ENCODE data around the gene GTF2IRD1. TPM values are rescaled to one million over a fixed set of nuclear protein-coding genes. Genes with fewer than 3 reads are reported as not detected.

Gene GTF2IRD1
- total and polyA plus RNA-seq, 2 of the 13 experiments (the other 11 are each of a cell fraction or from before 2014, with no cell fraction given), result 16.5 to 26.7 TPM

DNA sequence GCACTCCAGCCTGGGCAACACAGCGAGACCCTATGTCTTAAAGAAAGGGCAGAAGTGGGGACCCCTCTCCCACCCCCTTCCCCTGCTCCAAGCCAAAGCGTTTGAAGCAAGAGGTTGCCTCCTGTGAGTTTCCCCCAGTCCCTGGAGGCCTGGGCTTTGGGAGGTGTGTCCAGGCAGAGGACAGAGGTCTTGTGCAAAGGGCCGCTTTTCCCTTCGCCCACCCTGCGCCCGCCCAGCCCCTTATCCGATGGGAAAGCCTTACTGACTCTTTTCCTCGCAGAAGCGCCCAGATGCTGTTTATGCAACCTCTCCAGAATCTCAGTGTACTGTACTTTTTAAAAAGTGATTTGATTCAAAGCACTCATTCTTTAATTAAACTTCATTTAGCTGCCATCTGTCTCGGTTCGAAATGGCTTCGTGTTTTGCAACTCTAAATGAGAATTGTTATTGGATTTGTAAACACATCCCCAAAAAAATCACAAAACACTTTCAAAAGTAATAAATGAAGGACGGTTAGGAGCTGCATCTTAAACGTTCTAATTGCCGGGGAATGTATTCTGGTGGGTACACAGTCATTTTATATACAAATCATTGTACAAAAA, 153.3 kb downstream of the GTF2IRD1 start (continued):
- TF ChIP-seq, protein P1, sequence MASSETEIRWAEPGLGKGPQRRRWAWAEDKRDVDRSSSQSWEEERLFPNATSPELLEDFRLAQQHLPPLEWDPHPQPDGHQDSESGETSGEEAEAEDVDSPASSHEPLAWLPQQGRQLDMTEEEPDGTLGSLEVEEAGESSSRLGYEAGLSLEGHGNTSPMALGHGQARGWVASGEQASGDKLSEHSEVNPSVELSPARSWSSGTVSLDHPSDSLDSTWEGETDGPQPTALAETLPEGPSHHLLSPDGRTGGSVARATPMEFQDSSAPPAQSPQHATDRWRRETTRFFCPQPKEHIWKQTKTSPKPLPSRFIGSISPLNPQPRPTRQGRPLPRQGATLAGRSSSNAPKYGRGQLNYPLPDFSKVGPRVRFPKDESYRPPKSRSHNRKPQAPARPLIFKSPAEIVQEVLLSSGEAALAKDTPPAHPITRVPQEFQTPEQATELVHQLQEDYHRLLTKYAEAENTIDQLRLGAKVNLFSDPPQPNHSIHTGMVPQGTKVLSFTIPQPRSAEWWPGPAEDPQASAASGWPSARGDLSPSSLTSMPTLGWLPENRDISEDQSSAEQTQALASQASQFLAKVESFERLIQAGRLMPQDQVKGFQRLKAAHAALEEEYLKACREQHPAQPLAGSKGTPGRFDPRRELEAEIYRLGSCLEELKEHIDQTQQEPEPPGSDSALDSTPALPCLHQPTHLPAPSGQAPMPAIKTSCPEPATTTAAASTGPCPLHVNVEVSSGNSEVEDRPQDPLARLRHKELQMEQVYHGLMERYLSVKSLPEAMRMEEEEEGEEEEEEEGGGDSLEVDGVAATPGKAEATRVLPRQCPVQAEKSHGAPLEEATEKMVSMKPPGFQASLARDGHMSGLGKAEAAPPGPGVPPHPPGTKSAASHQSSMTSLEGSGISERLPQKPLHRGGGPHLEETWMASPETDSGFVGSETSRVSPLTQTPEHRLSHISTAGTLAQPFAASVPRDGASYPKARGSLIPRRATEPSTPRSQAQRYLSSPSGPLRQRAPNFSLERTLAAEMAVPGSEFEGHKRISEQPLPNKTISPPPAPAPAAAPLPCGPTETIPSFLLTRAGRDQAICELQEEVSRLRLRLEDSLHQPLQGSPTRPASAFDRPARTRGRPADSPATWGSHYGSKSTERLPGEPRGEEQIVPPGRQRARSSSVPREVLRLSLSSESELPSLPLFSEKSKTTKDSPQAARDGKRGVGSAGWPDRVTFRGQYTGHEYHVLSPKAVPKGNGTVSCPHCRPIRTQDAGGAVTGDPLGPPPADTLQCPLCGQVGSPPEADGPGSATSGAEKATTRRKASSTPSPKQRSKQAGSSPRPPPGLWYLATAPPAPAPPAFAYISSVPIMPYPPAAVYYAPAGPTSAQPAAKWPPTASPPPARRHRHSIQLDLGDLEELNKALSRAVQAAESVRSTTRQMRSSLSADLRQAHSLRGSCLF (CRISPR knock-in tag; IDR thresholded peaks at IDR 0.05; ENCODE audit: borderline replicate concordance), result no peak
- TF ChIP-seq NFIB (CRISPR knock-in tag; IDR thresholded peaks at IDR 0.05; ENCODE audit: borderline replicate concordance) (no peak), ZNF558 (CRISPR knock-in tag; IDR thresholded peaks at IDR 0.05; ENCODE audit: borderline replicate concordance) (no peak), ZNF317 (CRISPR knock-in tag; IDR thresholded peaks at IDR 0.05) (no peak), FOXM1 (CRISPR knock-in tag; IDR thresholded peaks at IDR 0.05) (no peak), FOXO1 (CRISPR knock-in tag; IDR thresholded peaks at IDR 0.05) (no peak), ZNF652 (CRISPR knock-in tag; IDR thresholded peaks at IDR 0.05; ENCODE audit: borderline replicate concordance, low read depth) (no peak), RFXAP (CRISPR knock-in tag; IDR thresholded peaks at IDR 0.05; ENCODE audit: borderline replicate concordance) (no peak), ZNF30 (CRISPR knock-in tag; IDR thresholded peaks at IDR 0.05) (no peak), ELF1 (CRISPR knock-in tag; IDR thresholded peaks at IDR 0.05) (no peak), ZNF230 (CRISPR knock-in tag; IDR thresholded peaks at IDR 0.05) (no peak)
- TF ChIP-seq, protein P2, sequence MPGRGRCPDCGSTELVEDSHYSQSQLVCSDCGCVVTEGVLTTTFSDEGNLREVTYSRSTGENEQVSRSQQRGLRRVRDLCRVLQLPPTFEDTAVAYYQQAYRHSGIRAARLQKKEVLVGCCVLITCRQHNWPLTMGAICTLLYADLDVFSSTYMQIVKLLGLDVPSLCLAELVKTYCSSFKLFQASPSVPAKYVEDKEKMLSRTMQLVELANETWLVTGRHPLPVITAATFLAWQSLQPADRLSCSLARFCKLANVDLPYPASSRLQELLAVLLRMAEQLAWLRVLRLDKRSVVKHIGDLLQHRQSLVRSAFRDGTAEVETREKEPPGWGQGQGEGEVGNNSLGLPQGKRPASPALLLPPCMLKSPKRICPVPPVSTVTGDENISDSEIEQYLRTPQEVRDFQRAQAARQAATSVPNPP (CRISPR knock-in tag; IDR thresholded peaks at IDR 0.05), result no peak
